ENCODE measurements around the gene DLG3. TPM values are rescaled to one million over a fixed set of nuclear protein-coding genes. Genes with fewer than 3 reads are reported as not detected.
"Not testable (repeated sequence)": the region's sequence is repeated elsewhere in the genome, so short reads cannot be mapped to it uniquely, and the experiment has no call there.

DLG3 gene
- 5.9 and 10.1 TPM in 2 replicates for total RNA-seq (2014; rRNA removed; shearing (Covaris generic))

DNA sequence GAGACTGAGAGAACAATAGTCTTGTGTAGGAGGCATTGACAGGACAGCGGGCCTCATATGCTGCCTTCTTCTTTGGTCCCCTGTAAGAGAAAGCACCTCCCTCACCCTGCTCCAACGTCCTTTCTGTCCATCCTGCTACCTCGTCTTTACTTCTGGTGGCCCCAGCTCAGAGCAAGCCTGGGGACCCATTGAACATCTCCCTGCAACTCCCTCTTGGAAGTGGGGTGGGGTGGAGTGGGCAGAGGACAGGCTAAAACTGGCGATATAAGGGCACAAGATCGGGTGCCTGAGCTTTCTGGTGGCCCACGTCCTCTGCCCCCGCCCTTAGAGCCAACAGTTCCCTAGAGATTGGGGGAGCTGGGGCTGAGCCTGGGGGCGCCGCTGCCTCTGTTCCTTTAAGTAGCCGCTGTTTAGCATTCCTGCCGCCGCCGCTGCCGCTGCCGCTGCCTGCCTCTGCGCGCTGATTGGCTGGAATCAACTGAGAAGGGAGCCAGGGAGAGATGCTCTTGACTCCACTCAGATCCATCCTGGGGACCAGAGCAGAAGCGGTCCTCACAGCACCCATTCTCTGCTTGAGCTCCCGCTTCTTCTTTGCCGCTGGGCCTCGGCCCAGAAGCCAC, at the start of gene DLG3:
Gene DLG3 (plus strand): TSS at position 510 of the 620 bp plus-strand sequence. CDS start 367 bp downstream, outside the sequence.
- DNase-seq (ENCODE audit: low read depth) = peak; percentile 47

DNA sequence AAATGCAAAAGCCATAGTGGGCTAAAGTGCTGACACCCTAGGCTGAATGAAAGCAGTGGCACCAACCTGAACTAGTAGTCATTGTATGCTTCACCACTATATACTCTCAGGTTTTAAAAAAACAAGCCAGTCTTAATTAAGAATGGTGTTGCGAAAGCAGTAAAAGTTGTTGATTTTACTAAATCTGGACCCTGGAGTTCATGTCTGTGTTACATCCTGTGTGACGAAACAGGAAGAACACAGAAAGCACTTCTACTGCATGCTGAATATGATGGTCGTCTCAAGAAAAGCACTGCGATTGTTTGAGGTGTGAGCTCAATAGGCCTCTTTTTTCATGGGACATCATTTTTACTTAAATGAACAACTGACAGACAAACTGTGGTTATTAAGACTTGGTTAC, 45.7 kb upstream of the DLG3 start:
- no peak for DNase-seq (ENCODE audit: low read depth)

DNA sequence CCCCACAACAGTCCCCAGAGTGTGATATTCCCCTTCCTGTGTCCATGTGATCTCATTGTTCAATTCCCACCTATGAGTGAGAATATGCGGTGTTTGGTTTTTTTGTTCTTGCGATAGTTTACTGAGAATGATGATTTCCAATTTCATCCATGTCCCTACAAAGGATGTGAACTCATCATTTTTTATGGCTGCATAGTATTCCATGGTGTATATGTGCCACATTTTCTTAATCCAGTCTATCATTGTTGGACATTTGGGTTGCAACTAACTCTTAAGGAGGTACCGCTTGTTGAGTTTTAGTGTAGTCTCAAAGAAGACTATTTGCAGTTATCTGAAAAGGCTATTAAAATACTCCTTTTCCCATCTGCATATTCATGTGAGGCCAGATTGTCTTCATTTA, 44.5 kb upstream of the DLG3 start:
- DNase-seq (ENCODE audit: low read depth) = not testable (repeated sequence)

DNA sequence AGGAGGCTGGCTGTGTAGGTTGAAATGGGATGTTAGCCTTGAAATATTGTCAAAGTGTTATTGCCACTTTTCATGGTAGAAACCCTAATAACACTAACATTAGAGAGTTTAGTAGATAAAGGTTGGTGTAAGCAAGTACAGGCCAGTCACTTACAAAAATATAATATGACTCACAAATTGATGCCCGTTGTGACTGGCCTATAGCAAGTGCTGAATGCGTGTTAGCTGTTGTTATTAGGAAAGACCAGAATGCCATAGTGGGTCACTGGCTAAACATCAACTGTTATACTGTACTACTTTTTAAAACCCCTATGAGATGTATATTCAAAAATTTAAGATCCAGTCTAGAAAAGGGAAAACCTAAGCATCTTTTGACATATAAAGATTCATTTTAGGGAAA, 41.9 kb upstream of the DLG3 start:
- no peak for DNase-seq (ENCODE audit: low read depth)

DNA sequence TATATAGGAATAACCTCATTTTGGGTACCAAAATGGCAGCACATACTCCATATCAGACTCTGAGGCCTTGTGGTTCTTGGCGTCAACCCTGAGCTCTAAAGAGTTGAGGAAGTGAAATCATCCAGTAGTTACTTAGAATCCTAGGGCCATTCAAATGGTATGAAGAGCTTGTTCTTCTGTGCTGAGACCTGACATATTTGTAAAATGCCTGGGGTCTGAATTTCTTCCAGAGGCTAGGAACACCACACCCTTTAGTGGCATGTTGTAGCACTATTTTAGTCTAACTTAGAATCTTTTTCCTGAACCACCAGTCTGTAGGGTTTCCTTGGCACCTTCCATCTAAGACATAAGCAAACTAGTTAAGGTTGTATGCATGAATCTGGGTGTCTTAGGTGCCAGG, 39.6 kb upstream of the DLG3 start:
- DNase-seq (ENCODE audit: low read depth) = no peak

DNA sequence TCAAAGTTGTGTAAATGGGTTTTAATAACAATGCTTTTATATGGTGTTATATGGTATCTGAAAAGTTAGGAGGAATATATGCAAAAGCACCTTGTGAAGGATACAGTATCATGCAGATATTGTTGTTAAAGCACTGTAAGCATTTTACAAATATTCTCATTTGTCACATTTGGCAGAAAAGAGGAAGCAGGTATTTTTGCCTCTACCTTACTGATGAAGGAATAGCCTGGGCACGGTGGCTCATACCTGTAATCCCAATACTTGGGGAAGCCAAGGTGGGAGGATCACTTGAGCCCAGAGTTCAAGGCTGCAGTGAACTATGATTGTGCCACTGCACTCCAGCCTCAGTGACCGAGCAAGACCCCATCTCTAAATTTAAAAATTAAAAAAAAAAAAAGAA, 33.7 kb upstream of the DLG3 start:
- DNase-seq (ENCODE audit: low read depth) = no peak

DNA sequence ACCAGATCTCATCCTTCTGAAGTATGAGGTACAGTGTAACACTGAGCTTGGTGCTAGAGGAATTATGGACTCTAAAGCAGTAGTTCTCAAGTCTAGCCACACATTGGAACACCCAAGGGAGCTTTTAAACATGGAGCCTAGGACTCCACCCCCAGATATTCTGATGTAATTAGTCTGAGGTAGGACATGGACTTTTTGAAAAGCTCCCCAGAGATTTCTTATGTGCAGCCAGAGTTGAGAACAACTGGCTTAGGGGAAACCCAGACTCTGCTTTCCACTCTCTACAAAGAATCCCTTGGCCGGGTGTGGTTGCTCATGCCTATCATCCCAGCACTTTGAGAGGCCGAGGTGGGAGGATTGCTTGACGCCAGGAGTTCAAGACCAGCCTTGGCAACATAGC, 33.2 kb upstream of the DLG3 start:
- no peak for DNase-seq (ENCODE audit: low read depth)

DNA sequence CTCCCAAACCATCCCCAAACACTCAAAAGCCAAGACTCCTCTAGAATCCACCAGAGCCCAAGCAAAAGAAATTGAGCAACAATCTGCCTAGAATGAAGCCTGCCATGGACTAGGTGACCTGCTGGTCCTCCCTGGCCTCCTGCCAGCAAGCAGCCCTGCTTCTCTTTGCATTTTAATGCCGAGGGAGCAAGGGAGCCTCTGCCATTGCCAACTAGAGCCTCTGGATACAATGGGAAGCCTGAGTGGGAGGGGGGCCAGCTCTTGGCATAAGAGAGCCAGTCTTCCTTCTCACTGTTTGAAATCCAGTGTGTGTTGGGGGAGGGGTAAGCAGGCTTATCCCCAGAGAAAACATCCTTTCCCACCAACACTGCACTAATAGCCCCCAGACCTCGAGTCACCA, 23.0 kb upstream of the DLG3 start:
- DNase-seq (ENCODE audit: low read depth) = no peak

DNA sequence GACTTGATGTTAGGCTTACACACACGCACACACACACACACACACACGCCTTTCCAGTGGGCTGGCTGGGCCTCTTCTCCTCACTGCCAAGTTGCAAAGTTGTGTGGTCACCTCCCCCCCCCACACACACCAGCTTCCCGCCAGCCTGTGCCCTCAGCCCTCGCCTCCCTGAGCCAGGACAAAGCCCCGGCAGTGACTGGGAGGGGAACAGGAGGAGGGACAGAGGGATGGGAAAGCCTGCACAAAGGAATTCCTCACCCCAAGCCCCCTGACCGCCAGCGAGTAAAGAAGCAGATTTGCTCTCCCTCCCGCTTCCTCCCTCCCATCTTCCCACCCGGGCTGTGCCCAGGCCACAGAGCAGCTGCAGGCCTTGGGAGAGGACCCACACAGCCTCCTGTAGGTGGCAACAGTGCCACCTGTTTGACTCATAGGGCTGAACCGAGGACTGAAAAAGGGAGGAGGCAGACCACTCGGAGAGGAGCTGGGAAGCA, 21.7 kb upstream of the DLG3 start, which contains the start of gene GDPD2:
Gene GDPD2 (plus strand): TSS at position 464 of the 491 bp plus-strand sequence. CDS start 1,671 bp downstream, outside the sequence.
- peak; percentile 48 for DNase-seq (ENCODE audit: low read depth)

DNA sequence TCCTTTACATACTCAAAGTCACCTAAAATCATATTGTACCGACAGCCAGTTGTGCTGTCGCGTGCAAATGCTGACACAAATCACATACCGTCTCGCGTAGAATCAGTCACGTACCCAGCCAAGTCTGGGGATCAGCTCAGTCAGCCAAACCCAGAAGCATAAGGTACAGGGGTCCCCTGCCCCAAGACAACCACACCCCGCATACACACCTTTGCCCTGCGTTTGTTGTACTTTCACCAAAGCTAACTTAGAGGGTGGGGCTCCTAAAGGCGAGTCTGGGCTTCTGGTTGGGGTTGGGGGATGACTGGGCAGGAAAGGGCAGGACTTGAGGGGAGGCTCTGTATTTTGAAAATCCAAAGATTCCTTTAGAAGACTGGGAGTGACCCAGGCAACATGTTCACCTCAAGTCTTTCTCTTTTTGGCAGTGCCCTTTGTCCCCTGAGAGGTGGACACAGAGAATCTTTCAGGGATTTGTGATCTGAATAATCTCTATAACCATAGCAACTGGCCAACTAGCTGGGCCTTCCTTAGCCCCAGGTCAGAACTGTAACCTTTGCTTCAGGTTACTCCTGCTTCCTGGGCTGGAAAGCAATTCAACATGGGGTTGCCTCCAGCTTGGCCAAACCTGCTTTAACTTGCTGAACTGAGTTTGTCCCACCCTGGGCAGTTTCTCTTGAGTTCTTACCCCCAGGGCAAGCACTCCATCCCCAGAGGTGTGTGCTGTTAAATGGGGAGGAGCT, 20.5 kb upstream of the DLG3 start:
- DNase-seq (ENCODE audit: low read depth) = no peak

DNA sequence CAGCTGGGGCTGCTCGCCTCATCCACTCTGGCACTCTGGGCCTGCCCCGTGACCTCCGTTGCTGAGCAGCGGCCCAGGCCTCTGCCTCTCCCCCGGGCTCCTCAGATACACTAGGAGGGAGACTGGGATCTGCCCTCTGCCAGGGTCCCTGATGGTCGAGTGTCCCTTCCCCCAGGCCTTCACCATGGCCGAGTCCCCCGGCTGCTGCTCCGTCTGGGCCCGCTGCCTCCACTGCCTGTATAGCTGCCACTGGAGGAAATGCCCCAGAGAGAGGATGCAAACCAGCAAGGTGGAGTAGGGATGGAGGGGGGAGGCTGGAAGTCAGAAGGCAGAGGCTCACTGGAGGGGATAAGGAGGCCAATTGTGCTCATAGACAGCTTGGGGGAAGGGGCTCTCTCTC, 19.8 kb upstream of the DLG3 start:
- DNase-seq (ENCODE audit: low read depth) = no peak

DNA sequence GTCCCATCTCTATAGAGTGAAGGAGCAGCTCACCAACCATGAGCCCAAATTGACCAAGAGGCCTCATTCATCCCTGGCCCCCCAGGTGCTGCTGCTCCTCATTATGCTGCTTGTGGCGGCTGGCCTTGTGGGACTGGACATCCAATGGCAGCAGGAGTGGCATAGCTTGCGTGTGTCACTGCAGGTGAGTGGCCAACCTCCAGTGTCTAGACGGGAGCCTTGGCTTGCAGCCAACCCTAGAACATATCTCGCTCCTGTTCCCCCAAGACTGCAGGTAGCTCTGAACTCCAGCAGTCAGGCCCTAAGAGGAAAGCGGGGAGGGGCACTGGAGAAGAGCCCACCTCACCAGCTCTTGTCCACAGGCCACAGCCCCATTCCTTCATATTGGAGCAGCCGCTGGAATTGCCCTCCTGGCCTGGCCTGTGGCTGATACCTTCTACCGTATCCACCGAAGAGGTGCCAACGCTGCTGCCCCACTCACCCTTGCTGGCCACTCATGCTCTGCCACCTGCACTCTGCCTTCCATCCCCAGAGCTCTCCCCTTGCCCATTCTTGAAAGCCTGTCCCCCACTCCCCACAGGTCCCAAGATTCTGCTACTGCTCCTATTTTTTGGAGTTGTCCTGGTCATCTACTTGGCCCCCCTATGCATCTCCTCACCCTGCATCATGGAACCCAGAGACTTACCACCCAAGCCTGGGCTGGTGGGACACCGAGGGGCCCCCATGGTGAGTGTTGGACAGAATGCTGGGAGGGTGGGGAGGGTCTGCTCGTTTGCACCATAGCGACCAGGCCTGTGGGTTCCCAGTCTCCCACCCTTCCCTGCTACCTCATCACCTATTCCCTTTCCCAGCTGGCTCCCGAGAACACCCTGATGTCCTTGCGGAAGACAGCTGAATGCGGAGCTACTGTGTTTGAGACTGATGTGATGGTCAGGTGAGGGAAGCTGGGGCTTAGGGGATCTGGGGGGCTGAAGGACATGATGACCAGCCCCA, 18.1 kb upstream of the DLG3 start:
- DNase-seq (ENCODE audit: low read depth) = no peak

DNA sequence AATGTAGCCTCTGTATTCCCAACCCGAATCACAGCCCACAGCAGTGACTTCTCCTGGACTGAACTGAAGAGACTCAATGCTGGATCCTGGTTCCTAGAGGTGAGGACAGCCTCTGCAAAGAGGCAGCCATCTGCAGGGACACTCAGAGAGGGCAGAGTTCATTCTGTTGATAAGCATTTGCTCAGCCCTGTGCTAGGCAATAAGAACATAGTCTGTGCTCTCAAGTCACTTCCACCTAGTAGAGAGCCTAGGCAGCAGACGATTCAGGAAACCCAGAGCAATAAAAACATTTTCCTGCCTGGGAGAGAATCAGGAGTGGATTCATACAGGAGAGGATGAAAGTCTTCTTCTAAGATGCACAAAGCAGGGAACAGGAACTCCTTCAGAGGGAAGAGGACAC, 17.3 kb upstream of the DLG3 start:
- no peak for DNase-seq (ENCODE audit: low read depth)

DNA sequence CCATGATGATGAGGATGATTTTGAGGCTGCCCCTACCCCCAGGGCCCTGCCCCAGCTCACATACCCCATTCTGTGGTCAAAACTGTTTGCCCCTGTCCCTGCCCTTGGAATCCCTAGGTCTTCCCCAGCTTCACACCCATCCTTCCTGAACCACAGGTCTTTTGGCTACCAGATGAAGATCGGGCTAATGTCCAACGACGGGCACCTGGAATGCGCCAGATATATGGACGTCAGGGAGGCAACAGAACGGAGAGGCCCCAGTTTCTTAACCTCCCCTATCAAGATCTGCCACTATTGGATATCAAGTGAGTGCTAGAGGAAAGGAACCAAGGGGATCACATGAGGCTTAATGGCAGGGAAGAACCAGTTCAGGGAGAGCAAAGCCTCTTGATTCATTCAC, 14.9 kb upstream of the DLG3 start:
- DNase-seq (ENCODE audit: low read depth) = no peak

DNA sequence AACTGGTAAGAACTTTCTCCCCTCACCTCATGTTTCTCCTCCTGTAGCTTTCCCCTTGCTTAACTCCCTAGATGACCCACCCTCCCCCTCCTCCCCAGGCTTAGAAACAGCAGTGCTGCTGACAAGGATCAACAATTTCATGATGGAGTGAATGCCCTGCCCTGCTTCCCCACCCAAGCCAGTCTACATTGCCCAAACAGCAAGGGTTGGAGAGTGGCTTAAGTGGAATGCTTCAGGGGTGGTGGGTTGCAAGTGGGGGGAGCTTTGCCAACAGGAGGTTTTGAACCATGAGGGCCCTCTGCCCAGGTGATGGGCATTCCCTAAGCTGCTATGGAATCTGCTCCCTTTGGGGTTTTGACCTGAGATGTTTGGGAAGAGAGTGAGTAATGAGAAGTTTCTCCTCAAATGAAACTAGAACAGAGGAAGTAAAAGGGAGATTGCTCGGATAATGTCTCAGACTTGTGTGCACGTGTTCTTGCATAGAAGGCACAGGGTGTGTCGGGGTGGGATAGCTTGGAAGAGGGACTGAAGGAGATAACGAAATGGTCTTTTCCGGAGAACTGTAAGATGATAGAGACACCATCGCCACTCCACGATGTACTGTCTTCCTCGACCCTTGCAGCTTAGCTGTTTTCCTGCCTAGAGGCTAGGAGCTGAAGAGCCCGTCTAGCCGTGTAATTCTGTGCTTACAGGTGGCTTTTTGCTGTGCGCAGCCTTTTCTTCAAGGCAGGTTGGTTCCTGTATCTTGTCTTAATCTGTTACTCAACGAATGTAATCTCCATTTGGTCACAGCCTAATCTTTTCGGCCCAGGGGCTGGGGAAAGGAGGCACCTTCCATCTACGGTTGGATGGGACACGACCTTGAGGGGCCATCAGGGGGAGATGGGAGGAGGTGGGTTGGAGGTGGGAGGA, 11.4 kb upstream of the DLG3 start:
- no peak for DNase-seq (ENCODE audit: low read depth)

DNA sequence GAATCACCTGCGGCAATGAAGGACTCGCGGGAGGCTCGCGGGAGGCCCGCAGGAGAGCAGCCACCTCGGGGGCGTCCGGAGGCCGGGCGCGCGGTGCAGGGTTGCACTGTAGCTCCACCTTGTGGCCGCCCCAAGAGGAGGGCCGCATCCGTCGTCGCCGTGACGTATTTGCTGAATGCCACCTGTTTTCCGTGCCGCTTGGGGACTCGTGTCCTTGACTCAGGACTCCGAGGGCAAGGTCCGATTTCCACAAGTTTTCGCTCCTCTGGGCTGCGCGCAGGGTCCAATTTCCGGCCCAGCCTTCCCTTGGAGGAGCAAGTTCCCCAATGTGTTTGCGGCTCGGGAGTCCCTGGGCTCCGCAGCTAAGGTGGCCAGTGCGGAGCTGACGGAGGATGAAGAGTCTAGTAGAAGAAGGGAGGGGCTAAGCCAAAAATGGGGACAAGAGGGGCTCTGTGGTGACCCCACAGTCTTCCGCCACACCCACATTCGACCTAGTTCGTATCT, 10.7 kb upstream of the DLG3 start:
- peak; percentile 64 for DNase-seq (ENCODE audit: low read depth)

DNA sequence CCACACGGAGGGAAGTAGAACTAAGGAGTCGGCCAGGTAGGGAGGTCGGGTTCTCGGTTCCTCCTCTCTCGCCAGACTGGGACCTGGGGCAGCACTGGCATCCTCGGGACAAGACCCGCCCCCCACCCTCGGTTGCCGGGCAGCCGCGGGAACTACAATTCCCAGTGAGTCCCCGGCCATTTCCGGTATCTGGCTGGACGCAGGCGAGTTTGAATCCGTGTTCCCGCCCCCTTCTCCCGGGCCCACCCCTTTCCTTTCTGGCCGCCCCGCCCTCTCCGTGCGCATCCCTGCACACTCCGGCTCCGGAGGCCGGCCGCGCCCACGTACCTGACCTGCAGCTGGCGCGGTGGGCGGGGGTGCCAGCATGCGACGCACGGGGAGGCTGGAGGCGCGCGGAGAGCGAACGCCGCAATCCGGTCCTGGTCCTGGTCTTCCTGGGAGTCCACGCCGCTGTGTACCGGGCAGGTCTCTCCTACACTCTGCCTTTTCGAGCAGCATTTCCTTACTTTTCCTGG, 10.2 kb upstream of the DLG3 start:
- peak; percentile 86 for DNase-seq (ENCODE audit: low read depth)

DNA sequence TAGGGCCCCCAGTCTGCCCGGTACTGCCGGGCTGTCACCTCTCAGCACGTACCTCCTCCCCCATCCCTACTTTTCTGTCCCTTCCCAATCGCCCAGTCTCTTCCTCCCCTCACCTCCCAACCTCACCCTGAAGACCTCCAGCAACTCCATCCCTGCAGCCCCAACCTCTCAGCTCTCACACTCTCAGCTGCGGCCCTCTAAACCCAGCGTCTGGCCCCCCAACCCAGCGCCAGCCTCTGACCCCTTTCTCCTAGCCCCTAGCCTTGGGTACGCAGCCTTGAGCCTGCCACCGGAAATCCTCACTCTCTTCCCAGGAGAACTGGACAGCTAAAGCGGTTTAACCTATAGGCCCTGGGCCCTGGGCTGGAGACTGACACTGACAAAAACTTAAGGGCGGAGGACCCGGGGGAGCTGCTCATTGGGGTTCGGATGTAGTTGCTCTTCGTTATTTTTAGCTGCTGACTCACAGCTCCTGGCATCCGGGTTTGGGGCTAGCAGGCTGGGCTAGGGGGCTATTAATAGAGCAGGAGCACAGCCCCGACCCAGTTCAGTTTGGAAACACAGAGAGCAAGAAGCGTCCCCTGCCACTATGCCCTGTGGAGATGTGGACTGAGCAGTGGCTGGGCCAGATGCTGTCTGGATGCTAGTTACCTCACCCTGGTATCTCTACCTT, 9.6 kb upstream of the DLG3 start:
- peak; percentile 23 for DNase-seq (ENCODE audit: low read depth)

DNA sequence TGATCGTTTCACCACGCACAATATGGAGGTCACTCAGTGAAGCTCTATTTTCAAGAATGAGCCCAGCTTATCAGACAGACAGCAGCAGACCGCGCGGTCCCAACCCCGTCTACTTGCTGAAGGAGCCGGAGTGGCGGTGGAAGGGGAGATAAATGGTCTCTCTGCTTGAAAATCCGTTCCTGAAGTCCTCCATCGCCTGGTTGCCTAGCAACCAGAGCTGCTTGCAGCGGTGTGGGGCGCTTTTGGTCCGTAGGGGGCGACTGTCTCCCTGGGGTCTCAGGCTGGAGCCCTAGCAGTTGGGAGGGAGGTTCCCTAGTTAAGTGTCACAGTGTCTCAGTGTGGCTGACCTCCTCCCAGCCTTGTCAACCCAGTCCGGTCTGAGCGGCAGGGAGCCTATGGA, 8.3 kb upstream of the DLG3 start:
- no peak for DNase-seq (ENCODE audit: low read depth)

DNA sequence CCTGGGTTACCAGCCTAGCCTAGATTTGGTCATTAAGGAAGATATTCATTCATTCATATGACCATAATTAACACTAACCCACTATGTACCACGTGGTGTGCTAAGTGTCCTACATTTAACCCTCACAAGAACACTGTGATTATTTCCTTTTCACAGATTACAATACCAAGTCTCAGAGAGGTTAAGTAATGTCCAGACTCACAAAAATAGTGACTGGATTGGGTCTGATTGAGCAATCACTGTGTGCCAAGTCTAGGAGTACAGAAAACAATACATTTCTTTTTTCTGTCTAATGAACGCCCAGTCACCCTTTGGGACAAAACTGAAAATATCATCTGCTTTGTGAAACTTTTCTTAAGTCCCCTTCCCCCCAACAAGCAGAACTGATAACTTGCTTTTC, 7.6 kb upstream of the DLG3 start:
- no peak for DNase-seq (ENCODE audit: low read depth)

Data from Daoy (cell line).